ENCODE results near the gene VSTM2B.

Gene VSTM2B

DNA sequence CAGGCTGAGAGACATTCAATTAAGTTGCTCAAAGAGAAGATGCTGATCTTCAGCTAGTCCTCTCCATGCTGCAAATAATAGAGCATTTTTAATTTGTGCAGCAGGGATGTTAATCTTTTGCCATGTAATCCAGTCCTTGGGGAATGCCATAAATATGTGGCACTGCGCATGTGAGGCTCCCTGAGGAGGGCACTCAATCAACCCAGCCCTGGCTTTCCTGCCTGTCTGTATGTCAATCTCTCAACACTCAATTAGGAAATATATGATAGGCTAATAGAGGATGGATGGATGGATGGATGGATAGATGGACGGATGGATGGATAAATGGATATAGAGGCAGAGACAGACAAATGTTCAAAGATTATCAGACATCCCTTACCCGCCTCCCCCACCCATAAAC, 48.7 kb downstream of the VSTM2B start:
- no peaks in the 10 kb centered on the region for H3K36me3 ChIP-seq (ENCODE audit: control insufficient read depth in 1 of 2, insufficient read depth in 2 of 2, low read depth in 1 of 2, low read length in 2 of 2)
- H3K4ac ChIP-seq (ENCODE audit: low read depth in 1 of 2, low read length in 2 of 2) = no peak overlapping the region
- H3K27ac ChIP-seq (ENCODE audit: low read length, poor library complexity, severe bottlenecking) = no peak overlapping the region
- no peak overlapping the region for H3K23ac ChIP-seq (ENCODE audit: low read length in 2 of 2)
- no peak overlapping the region for H4K91ac ChIP-seq (ENCODE audit: low read length)
- no peak overlapping the region for H4K8ac ChIP-seq (ENCODE audit: low read length)
- H2AK5ac ChIP-seq (ENCODE audit: low read length, severe bottlenecking) = no peak overlapping the region
- H3K4me2 ChIP-seq (ENCODE audit: low read length, poor library complexity, severe bottlenecking) = no peak overlapping the region
- H3K27me3 ChIP-seq (ENCODE audit: control insufficient read depth in 1 of 2, insufficient read depth in 1 of 2, low read length in 2 of 2) = peaks cover 14 to 76% of the 10 kb centered on the region in 2 experiments
- no peaks in the 10 kb centered on the region for H3K4me1 ChIP-seq (ENCODE audit: control insufficient read depth, insufficient read depth, low read depth, low read length)
- H2BK15ac ChIP-seq (ENCODE audit: low read depth, poor library complexity, severe bottlenecking) = no peak overlapping the region
- WGBS = 70% methylated on average over 2 of the region's 3 CpGs
- DNase-seq = no peak
- no peaks in the 10 kb centered on the region for H3K9me3 ChIP-seq (ENCODE audit: control insufficient read depth, low read length)
- H2BK12ac ChIP-seq (ENCODE audit: low read length in 2 of 2) = no peak overlapping the region
- H2AFZ ChIP-seq (ENCODE audit: low read depth, low read length) = no peak overlapping the region
- H2BK5ac ChIP-seq (ENCODE audit: low read depth, low read length, poor library complexity, severe bottlenecking) = no peak overlapping the region
- H3K4me3 ChIP-seq (ENCODE audit: insufficient read depth in 1 of 2, low read depth in 1 of 2, low read length in 2 of 2) = no peak overlapping the region
- H3K9ac ChIP-seq (ENCODE audit: low read length) = no peak overlapping the region
- no peak overlapping the region for H3K18ac ChIP-seq (ENCODE audit: low read depth in 1 of 2, low read length in 2 of 2)
- H3K79me1 ChIP-seq (replicated peaks; ENCODE audit: low read length, poor library complexity, severe bottlenecking) = no peaks in the 10 kb centered on the region
- H3K14ac ChIP-seq (ENCODE audit: low read length in 2 of 2) = no peak overlapping the region
- H2BK120ac ChIP-seq (ENCODE audit: low read depth, low read length) = no peak overlapping the region

DNA sequence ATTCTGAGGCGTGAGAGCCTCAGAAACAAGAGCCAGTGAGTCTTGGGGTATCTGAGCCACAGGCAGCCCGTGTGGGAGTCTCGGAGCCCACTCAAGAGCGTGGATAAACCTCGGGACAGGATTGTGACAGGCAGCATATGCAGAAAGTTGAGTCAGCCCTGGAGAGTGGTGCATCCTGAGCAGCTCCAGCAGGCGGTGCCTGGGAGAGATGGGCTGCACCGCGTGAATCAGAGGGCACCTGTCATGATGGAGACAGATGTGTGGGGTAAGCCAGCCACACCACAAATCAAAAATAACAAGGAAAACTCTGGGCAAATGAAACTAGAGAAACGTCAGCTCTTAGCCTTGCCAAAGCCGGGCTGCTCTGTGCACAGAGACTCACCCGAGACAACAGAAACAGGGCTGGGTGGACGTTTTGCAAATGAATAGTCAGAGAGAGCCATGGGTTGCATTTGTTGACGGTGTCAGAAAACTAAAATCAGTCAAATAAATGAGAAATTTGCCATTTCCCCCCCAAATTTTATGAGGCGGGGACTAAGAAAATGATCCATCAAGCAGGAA, 50.3 kb downstream of the VSTM2B start:
- Histone ChIP-seq H2BK15ac (ENCODE audit: low read depth, poor library complexity, severe bottlenecking) (no peak overlapping the region), H3K18ac (ENCODE audit: low read depth in 1 of 2, low read length in 2 of 2) (no peak overlapping the region), H3K4ac (ENCODE audit: low read depth in 1 of 2, low read length in 2 of 2) (no peak overlapping the region), H3K14ac (ENCODE audit: low read length in 2 of 2) (no peak overlapping the region), H3K4me2 (ENCODE audit: low read length, poor library complexity, severe bottlenecking) (no peak overlapping the region), H3K4me1 (ENCODE audit: control insufficient read depth, insufficient read depth, low read depth, low read length) (no peaks in the 10 kb centered on the region), H2AFZ (ENCODE audit: low read depth, low read length) (no peak overlapping the region), H2BK120ac (ENCODE audit: low read depth, low read length) (no peak overlapping the region), H2BK12ac (ENCODE audit: low read length in 2 of 2) (no peak overlapping the region), H2AK5ac (ENCODE audit: low read length, severe bottlenecking) (no peak overlapping the region), H3K36me3 (ENCODE audit: control insufficient read depth in 1 of 2, insufficient read depth in 2 of 2, low read depth in 1 of 2, low read length in 2 of 2) (no peaks in the 10 kb centered on the region), H4K8ac (ENCODE audit: low read length) (no peak overlapping the region), H4K91ac (ENCODE audit: low read length) (no peak overlapping the region), H3K23ac (ENCODE audit: low read length in 2 of 2) (no peak overlapping the region), H3K9me3 (ENCODE audit: control insufficient read depth, low read length) (no peaks in the 10 kb centered on the region), H3K9ac (ENCODE audit: low read length) (no peak overlapping the region), H3K4me3 (ENCODE audit: insufficient read depth in 1 of 2, low read depth in 1 of 2, low read length in 2 of 2) (no peak overlapping the region), H3K27me3 (ENCODE audit: control insufficient read depth in 1 of 2, insufficient read depth in 1 of 2, low read length in 2 of 2) (peaks cover 14 to 72% of the 10 kb centered on the region in 2 experiments), H3K79me1 (replicated peaks; ENCODE audit: low read length, poor library complexity, severe bottlenecking) (no peaks in the 10 kb centered on the region), H3K27ac (ENCODE audit: low read length, poor library complexity, severe bottlenecking) (no peak overlapping the region), H2BK5ac (ENCODE audit: low read depth, low read length, poor library complexity, severe bottlenecking) (no peak overlapping the region)
- 55% methylated on average over 9 of the region's 14 CpGs for WGBS
- DNase-seq = no peak

DNA sequence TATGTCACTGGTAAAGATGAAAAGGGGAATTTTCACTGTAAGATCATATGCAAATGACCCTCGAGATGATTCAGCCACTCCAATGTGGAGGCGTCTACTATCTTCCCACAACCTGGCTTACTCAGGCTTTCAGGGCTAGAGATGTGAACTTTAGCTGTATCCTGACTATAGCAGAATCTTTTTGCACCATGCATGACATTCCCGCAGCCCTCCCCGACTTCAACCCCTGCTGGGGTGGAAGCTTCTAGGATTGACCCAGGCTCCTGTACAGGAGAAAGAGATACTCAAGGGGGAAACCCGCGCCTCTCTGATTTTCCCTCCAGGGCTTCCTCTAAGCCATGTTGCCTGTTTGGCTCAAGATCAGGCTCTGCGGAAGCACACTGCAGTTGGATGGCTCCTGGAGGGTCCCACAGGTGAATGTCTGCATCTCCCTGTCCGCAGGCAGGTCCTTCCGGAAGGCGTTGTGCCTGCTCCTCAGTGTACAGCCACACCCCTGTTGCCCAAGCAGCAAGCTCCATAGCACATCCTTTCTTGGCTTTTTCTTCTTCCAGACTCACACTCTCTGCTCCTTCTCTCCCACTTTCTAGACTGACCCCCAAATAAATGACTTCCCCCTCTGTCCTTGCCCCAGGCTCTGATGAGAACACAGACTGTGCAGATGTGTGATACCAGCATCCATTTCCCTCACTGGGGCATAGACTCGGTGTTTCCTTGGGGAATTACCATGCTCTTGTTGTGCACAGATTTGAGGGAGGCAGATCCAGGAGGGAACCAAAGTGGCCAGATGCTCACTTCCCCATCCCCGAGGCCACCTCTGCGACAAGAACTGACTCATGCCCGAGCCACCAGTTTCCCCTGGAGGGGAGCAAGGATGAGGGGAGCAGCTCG, 51.2 kb downstream of the VSTM2B start:
- Histone ChIP-seq H3K18ac (ENCODE audit: low read depth in 1 of 2, low read length in 2 of 2) (no peak overlapping the region), H2BK15ac (ENCODE audit: low read depth, poor library complexity, severe bottlenecking) (no peak overlapping the region), H3K23ac (ENCODE audit: low read length in 2 of 2) (no peak overlapping the region), H3K27me3 (ENCODE audit: control insufficient read depth in 1 of 2, insufficient read depth in 1 of 2, low read length in 2 of 2) (peaks cover 14 to 65% of the 10 kb centered on the region in 2 experiments), H3K9me3 (ENCODE audit: control insufficient read depth, low read length) (no peaks in the 10 kb centered on the region), H3K27ac (ENCODE audit: low read length, poor library complexity, severe bottlenecking) (no peak overlapping the region), H3K4me3 (ENCODE audit: insufficient read depth in 1 of 2, low read depth in 1 of 2, low read length in 2 of 2) (no peak overlapping the region), H3K36me3 (ENCODE audit: control insufficient read depth in 1 of 2, insufficient read depth in 2 of 2, low read depth in 1 of 2, low read length in 2 of 2) (no peaks in the 10 kb centered on the region), H3K79me1 (replicated peaks; ENCODE audit: low read length, poor library complexity, severe bottlenecking) (no peaks in the 10 kb centered on the region), H2BK120ac (ENCODE audit: low read depth, low read length) (no peak overlapping the region), H3K14ac (ENCODE audit: low read length in 2 of 2) (no peak overlapping the region), H4K8ac (ENCODE audit: low read length) (no peak overlapping the region), H2BK12ac (ENCODE audit: low read length in 2 of 2) (no peak overlapping the region), H2BK5ac (ENCODE audit: low read depth, low read length, poor library complexity, severe bottlenecking) (no peak overlapping the region), H4K91ac (ENCODE audit: low read length) (no peak overlapping the region), H3K4ac (ENCODE audit: low read depth in 1 of 2, low read length in 2 of 2) (no peak overlapping the region), H2AFZ (ENCODE audit: low read depth, low read length) (no peak overlapping the region), H3K4me1 (ENCODE audit: control insufficient read depth, insufficient read depth, low read depth, low read length) (no peaks in the 10 kb centered on the region), H2AK5ac (ENCODE audit: low read length, severe bottlenecking) (no peak overlapping the region), H3K4me2 (ENCODE audit: low read length, poor library complexity, severe bottlenecking) (no peak overlapping the region), H3K9ac (ENCODE audit: low read length) (no peak overlapping the region)
- WGBS = 65% methylated on average over 15 of the region's 15 CpGs
- no peak for DNase-seq

DNA sequence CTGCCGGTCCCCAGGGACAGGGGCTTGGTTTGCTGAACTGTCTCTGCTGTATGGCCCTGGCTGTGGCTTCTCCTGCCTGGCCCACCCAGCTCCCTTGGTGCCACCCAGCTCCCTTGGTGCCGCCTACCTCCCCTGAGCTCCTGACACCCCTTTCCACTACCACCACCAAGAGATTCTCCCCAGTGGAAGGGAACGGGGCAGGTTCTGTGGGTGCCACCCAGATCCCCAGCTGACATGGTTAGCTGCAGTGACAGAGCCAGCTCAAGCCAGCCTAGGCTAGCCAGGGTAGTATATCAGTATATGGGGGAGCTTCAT, 51.8 kb downstream of the VSTM2B start:
- Histone ChIP-seq H2BK12ac (ENCODE audit: low read length in 2 of 2) (no peak overlapping the region), H4K91ac (ENCODE audit: low read length) (no peak overlapping the region), H2BK15ac (ENCODE audit: low read depth, poor library complexity, severe bottlenecking) (no peak overlapping the region), H3K4me3 (ENCODE audit: insufficient read depth in 1 of 2, low read depth in 1 of 2, low read length in 2 of 2) (no peak overlapping the region), H3K27me3 (ENCODE audit: control insufficient read depth in 1 of 2, insufficient read depth in 1 of 2, low read length in 2 of 2) (peaks cover 14 to 65% of the 10 kb centered on the region in 2 experiments), H3K4ac (ENCODE audit: low read depth in 1 of 2, low read length in 2 of 2) (no peak overlapping the region), H3K9me3 (ENCODE audit: control insufficient read depth, low read length) (no peaks in the 10 kb centered on the region), H3K14ac (ENCODE audit: low read length in 2 of 2) (no peak overlapping the region), H3K4me1 (ENCODE audit: control insufficient read depth, insufficient read depth, low read depth, low read length) (no peaks in the 10 kb centered on the region), H3K18ac (ENCODE audit: low read depth in 1 of 2, low read length in 2 of 2) (no peak overlapping the region), H2AFZ (ENCODE audit: low read depth, low read length) (no peak overlapping the region), H3K79me1 (replicated peaks; ENCODE audit: low read length, poor library complexity, severe bottlenecking) (no peaks in the 10 kb centered on the region), H3K23ac (ENCODE audit: low read length in 2 of 2) (no peak overlapping the region), H2BK5ac (ENCODE audit: low read depth, low read length, poor library complexity, severe bottlenecking) (no peak overlapping the region), H2BK120ac (ENCODE audit: low read depth, low read length) (no peak overlapping the region), H4K8ac (ENCODE audit: low read length) (no peak overlapping the region), H3K9ac (ENCODE audit: low read length) (no peak overlapping the region), H3K4me2 (ENCODE audit: low read length, poor library complexity, severe bottlenecking) (no peak overlapping the region), H3K27ac (ENCODE audit: low read length, poor library complexity, severe bottlenecking) (no peak overlapping the region), H3K36me3 (ENCODE audit: control insufficient read depth in 1 of 2, insufficient read depth in 2 of 2, low read depth in 1 of 2, low read length in 2 of 2) (no peaks in the 10 kb centered on the region), H2AK5ac (ENCODE audit: low read length, severe bottlenecking) (no peak overlapping the region)
- DNase-seq = no peak
- 58% methylated on average over 2 of the region's 3 CpGs for WGBS
